Measurements from ENCODE around the gene NTM. TPM values are rescaled to one million over a fixed set of nuclear protein-coding genes. Genes with fewer than 3 reads are reported as not detected.

NTM gene
- total RNA-seq, 3 donors from 2014 or later: 0.66 to 9.0 (median 1.0) TPM

DNA sequence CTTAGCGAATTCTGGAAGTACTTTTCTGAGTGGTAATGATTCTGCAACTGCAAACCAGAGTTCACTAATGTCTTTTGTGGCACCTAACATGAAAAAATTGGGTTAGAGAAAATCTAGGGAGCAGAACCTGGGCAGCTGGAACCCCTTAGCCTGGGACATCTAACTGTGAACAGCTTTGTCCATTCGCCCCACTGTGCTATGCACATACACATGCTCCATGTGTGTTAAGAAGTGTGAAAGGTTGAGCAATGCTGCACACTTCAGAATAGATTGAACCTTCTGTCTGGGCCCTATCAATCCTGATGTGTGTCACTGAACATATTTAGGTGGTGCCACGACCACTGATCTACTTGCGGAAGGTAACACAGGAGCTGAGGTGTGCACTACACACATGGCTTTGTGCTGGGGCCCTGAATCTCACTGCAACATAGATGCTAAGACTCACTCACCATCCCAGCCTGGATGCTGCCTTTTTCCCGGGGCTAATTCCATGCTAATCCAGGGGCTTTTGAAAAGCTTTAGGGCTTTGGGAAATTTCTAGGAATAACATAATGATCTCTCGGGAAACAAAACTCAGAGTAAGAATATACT is 976.2 kb downstream of the NTM start:
- TF ChIP-seq POLR2A (IDR thresholded peaks at IDR 0.05) (no peak), POLR2AphosphoS5 (IDR thresholded peaks at IDR 0.05) (no peak)
- TF ChIP-seq, protein P1, sequence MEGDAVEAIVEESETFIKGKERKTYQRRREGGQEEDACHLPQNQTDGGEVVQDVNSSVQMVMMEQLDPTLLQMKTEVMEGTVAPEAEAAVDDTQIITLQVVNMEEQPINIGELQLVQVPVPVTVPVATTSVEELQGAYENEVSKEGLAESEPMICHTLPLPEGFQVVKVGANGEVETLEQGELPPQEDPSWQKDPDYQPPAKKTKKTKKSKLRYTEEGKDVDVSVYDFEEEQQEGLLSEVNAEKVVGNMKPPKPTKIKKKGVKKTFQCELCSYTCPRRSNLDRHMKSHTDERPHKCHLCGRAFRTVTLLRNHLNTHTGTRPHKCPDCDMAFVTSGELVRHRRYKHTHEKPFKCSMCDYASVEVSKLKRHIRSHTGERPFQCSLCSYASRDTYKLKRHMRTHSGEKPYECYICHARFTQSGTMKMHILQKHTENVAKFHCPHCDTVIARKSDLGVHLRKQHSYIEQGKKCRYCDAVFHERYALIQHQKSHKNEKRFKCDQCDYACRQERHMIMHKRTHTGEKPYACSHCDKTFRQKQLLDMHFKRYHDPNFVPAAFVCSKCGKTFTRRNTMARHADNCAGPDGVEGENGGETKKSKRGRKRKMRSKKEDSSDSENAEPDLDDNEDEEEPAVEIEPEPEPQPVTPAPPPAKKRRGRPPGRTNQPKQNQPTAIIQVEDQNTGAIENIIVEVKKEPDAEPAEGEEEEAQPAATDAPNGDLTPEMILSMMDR (IDR thresholded peaks at IDR 0.05): no peak
- intact Hi-C loops (cut with DNase I; ENCODE audit: low total_unique reads): no loop called here
- Histone ChIP-seq H3K4me1 (no peaks in the 10 kb centered on the region), H3K36me3 (no peaks in the 10 kb centered on the region), H3K27me3 (no peaks in the 10 kb centered on the region), H3K4me3 (no peak overlapping the region), H3K9me3 (no peaks in the 10 kb centered on the region), H3K27ac (no peak overlapping the region)
- no peak for DNase-seq (ENCODE audit: low spot score in 2 of 2)

DNA sequence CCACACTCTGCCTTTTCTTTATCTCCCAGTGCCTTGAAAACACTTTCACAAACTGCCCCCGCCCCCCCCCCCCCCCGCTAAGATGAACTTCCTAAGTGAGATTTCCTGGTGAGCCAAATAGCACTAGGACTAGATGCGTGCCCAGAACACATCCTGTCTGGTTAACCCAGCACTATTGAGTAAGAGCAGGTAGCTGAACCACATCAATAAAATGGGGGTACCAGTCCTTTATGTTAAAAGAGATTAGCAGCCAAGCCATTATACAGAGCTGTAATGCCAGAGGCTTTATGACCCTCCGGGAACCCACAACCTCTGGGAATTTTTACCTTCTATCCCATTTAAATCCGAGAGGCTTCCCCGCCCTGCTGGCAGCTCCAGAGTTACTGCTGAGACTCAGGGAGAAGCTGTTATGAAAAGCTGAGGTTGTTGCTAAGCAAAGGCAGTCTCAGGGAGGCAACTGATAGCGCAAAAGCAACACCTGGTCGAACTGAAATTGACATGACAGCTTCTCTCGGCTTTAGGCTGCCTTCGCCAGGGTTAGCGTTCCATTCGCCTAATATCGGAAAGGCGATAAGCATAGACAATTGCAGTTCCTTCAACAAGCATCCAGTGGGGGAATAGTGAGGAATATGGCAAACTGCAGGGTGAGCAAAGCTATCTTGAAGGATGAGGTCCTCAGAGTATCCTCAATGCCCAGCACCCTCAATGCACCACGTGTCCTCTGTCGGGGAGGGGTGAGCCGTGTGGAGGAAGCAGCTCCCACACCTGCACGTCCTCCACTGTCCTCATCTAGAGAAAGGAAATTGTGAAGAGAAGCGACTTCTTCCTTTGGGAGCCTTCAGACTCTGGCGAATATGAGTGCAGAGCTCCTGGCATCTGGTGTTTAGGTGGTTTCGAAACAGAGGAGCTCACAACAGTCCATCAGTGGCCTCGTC is 977.0 kb downstream of the NTM start:
- H3K27me3 ChIP-seq: no peaks in the 10 kb centered on the region
- no peaks in the 10 kb centered on the region for H3K36me3 ChIP-seq
- DNase-seq (ENCODE audit: low spot score in 2 of 2): no peak
- intact Hi-C loops (cut with DNase I; ENCODE audit: low total_unique reads): no loop called here
- H3K4me1 ChIP-seq: no peaks in the 10 kb centered on the region
- H3K9me3 ChIP-seq: no peaks in the 10 kb centered on the region
- TF ChIP-seq, protein P1 (IDR thresholded peaks at IDR 0.05): no peak
- TF ChIP-seq POLR2A (IDR thresholded peaks at IDR 0.05) (no peak), POLR2AphosphoS5 (IDR thresholded peaks at IDR 0.05) (no peak)
- H3K27ac ChIP-seq: no peak overlapping the region
- H3K4me3 ChIP-seq: no peak overlapping the region

DNA sequence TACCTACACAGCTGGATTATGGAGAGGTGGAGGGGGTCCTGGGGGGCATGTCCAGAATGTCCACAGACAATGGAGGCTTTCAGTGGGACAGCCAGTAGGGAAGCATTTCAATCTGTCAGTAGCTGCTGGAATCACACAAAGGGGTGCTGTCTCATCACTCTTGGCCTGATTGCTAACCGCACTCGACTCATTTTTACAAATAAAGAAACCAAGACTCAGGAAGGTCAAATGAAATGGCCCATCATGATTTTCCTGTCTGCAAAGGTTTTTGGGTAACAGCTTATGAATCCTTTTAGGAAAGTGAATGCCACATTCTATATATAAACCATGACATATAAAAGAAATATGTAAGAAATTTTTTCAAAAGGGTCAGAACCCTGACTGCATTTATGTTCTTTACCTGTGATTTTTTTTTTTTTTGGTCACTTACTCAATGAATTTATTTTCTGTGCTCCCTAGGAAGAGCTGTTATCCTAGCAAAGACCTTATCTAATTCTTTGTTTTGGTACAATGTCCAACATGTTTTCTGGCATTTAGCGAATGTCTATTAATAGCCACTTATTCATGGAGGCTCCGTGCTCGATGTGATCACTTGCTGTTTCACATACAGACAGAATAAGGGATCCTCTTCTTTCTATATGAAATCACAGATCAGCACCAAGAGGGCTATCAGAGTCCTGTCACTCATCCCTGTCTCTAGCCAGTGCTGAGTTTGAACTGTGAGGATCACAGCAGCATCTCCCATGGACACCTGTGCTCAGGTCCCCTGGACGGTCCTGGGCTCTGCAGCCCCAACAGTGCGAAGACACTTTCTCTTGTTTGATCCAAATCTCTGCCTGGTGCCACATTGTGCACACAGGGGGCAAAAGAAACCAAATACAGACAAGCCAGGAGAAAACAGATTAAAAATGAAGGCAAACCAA is 979.7 kb downstream of the NTM start:
- no peak overlapping the region for H3K27ac ChIP-seq
- no peak for TF ChIP-seq POLR2AphosphoS5 (IDR thresholded peaks at IDR 0.05)
- TF ChIP-seq, protein P1 (IDR thresholded peaks at IDR 0.05): no peak
- no peak for TF ChIP-seq POLR2A (IDR thresholded peaks at IDR 0.05)
- intact Hi-C loops (cut with DNase I; ENCODE audit: low total_unique reads): no loop called here
- H3K27me3 ChIP-seq: no peaks in the 10 kb centered on the region
- no peaks in the 10 kb centered on the region for H3K9me3 ChIP-seq
- no peaks in the 10 kb centered on the region for H3K36me3 ChIP-seq
- H3K4me1 ChIP-seq: no peaks in the 10 kb centered on the region
- no peak overlapping the region for H3K4me3 ChIP-seq
- no peak for DNase-seq (ENCODE audit: low spot score in 2 of 2)

DNA sequence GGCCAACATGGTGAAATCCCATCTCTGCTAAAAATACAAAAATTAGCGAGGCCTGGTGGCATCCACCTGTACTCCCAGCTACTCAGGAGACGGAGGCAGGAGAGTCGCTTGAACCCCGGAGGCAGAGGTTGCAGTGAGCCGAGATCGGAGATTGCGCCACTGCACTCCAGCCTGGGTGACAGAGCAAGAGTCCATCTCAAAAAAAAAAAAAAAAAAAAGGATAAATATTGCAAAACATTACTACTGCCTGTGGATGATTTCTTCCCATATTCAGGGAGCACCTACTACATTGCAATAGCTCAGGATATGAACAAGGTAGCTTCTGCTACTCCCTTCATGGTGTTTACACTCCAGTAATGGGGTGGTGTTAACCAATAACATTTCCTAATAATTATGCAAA is 980.6 kb downstream of the NTM start:
- intact Hi-C loops (cut with DNase I; ENCODE audit: low total_unique reads): no loop called here

More for the DNA sequence above, 980.6 kb downstream of the NTM start:
- TF ChIP-seq, protein P1 (IDR thresholded peaks at IDR 0.05): no peak
- TF ChIP-seq POLR2A (IDR thresholded peaks at IDR 0.05) (no peak), POLR2AphosphoS5 (IDR thresholded peaks at IDR 0.05) (no peak)
- Histone ChIP-seq H3K9me3 (no peaks in the 10 kb centered on the region), H3K4me1 (no peaks in the 10 kb centered on the region), H3K27me3 (no peaks in the 10 kb centered on the region), H3K4me3 (no peak overlapping the region), H3K36me3 (no peaks in the 10 kb centered on the region), H3K27ac (no peak overlapping the region)
- DNase-seq (ENCODE audit: low spot score in 2 of 2): no peak

All from breast epithelium (tissue), 4 donors.